K562 (cell line): ENCODE results near the gene E2F2. TPM values are rescaled to one million over a fixed set of nuclear protein-coding genes. Genes with fewer than 3 reads are reported as not detected.

Experiments
- BMI1 ChIP-seq: fragments of 150-350 bp; IDR thresholded peaks from 2 replicates; pipeline ENCODE4 v1.6.1; 2014; ENCODE audit warnings: low read length
- CC2D1A ChIP-seq: fragments of 450-650 bp; IDR thresholded peaks from 2 replicates; pipeline ENCODE4 v1.6.1; 2017; ENCODE audit warnings: mild to moderate bottlenecking
- FOXJ2 ChIP-seq: fragments of 200-800 bp; sonication (Bioruptor generic); IDR thresholded peaks from 2 replicates; pipeline ENCODE4 v1.6.1; 2016; ENCODE audit warnings: missing genetic modification characterization, missing compliant biosample characterization
- FOXJ3 ChIP-seq: sonication (generic); formaldehyde crosslinking; IDR thresholded peaks from 2 replicates; pipeline ENCODE4 v1.4.0; 2020; ENCODE audit warnings: mild to moderate bottlenecking, missing genetic modification reagents
- FOXM1 ChIP-seq, 2 experiments: fragments of 450-650 bp in 1 of 2; sonication (generic) in 1 of 2; formaldehyde crosslinking in 1 of 2; IDR thresholded peaks; 2 replicates each; pipeline versions ENCODE4 v1.6.1 to v1.9.0; 2017 to 2022; ENCODE audit warnings: low read depth in 2 of 2, mild to moderate bottlenecking in 2 of 2, missing genetic modification reagents in 1 of 2, moderate library complexity in 1 of 2
- HDGF ChIP-seq: fragments of 450-650 bp; IDR thresholded peaks from 2 replicates; pipeline ENCODE4 v1.6.1; 2016
- HIVEP1 ChIP-seq: fragments of 250-450 bp; sonication (Bioruptor Pico); IDR thresholded peaks from 2 replicates; pipeline ENCODE4 v1.4.0; 2020; ENCODE audit warnings: mild to moderate bottlenecking
- ILK ChIP-seq: fragments of 450-650 bp; IDR thresholded peaks from 2 replicates; pipeline ENCODE4 v1.6.1; 2016; ENCODE audit warnings: missing genetic modification characterization, low read depth, mild to moderate bottlenecking, missing compliant biosample characterization, moderate library complexity, borderline replicate concordance
- IRF2 ChIP-seq: sonication (generic); formaldehyde crosslinking; IDR thresholded peaks from 2 replicates; pipeline ENCODE4 v1.8.1; 2022; ENCODE audit warnings: mild to moderate bottlenecking, missing genetic modification reagents
- KDM2B ChIP-seq: fragments of 250-450 bp; sonication (Bioruptor Pico); IDR thresholded peaks from 2 replicates; pipeline ENCODE4 v1.8.0; 2021; ENCODE audit warnings: mild to moderate bottlenecking, moderate library complexity
- LEF1 ChIP-seq: fragments of 450-650 bp; IDR thresholded peaks from 2 replicates; pipeline ENCODE4 v1.6.1; 2016; ENCODE audit warnings: mild to moderate bottlenecking
- MAFK ChIP-seq: IDR thresholded peaks from 2 replicates; pipeline ENCODE4 v1.6.1; 2011; ENCODE audit warnings: low read length, improper control_type of control experiment
- OTX1 ChIP-seq: fragments of 450-650 bp; formaldehyde crosslinking; IDR thresholded peaks from 2 replicates; pipeline ENCODE4 v1.4.0; 2022; ENCODE audit warnings: mild to moderate bottlenecking
- POLR2B ChIP-seq: fragments of 450-650 bp; IDR thresholded peaks from 2 replicates; pipeline ENCODE4 v1.6.1; 2018; ENCODE audit warnings: low read depth; ENCODE audit not compliant: partially characterized antibody
- POLR2H ChIP-seq: IDR thresholded peaks from 2 replicates; pipeline ENCODE4 v1.6.1; 2016; ENCODE audit warnings: missing genetic modification characterization, low read depth, mild to moderate bottlenecking, control low read depth, missing compliant biosample characterization, moderate library complexity
- RAD21 ChIP-seq, 2 experiments: fragments of 250-450 bp in 1 of 2; fragments of 450-650 bp in 1 of 2; sonication (Bioruptor Pico) in 1 of 2; formaldehyde crosslinking in 1 of 2; IDR thresholded peaks in 1 of 2; conservative IDR thresholded peaks in 1 of 2; 2 replicates each; pipeline versions ENCODE4 v1.4.0 to v1.8.0; 2020 to 2022; ENCODE audit warnings: mild to moderate bottlenecking in 2 of 2, moderate library complexity in 1 of 2
- SIN3A ChIP-seq, 2 experiments: fragments of 150-350 bp in 1 of 2; IDR thresholded peaks; 2 replicates each; pipeline ENCODE4 v1.6.1; 2011 to 2016; ENCODE audit warnings: borderline replicate concordance in 2 of 2, low read depth in 2 of 2, low read length in 2 of 2, mild to moderate bottlenecking in 2 of 2, moderate library complexity in 2 of 2; ENCODE audit not compliant: control insufficient read depth in 1 of 2
- ZBTB17 ChIP-seq: fragments of 450-650 bp; formaldehyde crosslinking; IDR thresholded peaks from 2 replicates; pipeline ENCODE4 v1.4.0; 2020; ENCODE audit warnings: mild to moderate bottlenecking
- ZFP36 ChIP-seq: fragments of 150-350 bp; IDR thresholded peaks from 2 replicates; pipeline ENCODE4 v1.6.1; 2018; ENCODE audit warnings: low read length, low read depth; ENCODE audit not compliant: partially characterized antibody
- ZFPM2 ChIP-seq: fragments of 250-450 bp; sonication (Bioruptor Pico); IDR thresholded peaks from 2 replicates; pipeline ENCODE4 v1.5.1; 2022; ENCODE audit warnings: mild to moderate bottlenecking
- ZNF175 ChIP-seq: fragments of 200-800 bp; sonication (Bioruptor generic); IDR thresholded peaks from 2 replicates; pipeline ENCODE4 v1.6.1; 2016; ENCODE audit warnings: low read depth, mild to moderate bottlenecking, missing genetic modification characterization, missing compliant biosample characterization
- ZNF197 ChIP-seq: fragments of 200-800 bp; sonication (Bioruptor generic); IDR thresholded peaks from 2 replicates; pipeline ENCODE4 v1.6.1; 2016; ENCODE audit warnings: low read depth, missing genetic modification characterization, missing compliant biosample characterization
- ZNF224 ChIP-seq: sonication (generic); formaldehyde crosslinking; IDR thresholded peaks from 2 replicates; pipeline ENCODE4 v1.8.0; 2022; ENCODE audit warnings: mild to moderate bottlenecking, missing genetic modification reagents
- ZNF282 ChIP-seq: sonication (generic); formaldehyde crosslinking; IDR thresholded peaks from 2 replicates; pipeline ENCODE4 v1.8.1; 2023; ENCODE audit warnings: missing genetic modification reagents
- ZNF507 ChIP-seq: conservative IDR thresholded peaks from 2 replicates; pipeline ENCODE4 v1.6.1; 2017; ENCODE audit warnings: missing genetic modification characterization, missing compliant biosample characterization
- ZZZ3 ChIP-seq: fragments of 450-650 bp; IDR thresholded peaks from 2 replicates; pipeline ENCODE4 v1.6.1; 2016; ENCODE audit warnings: antibody characterized with exemption, mild to moderate bottlenecking, moderate library complexity
- polyA plus RNA-seq, 8 experiments: library from polyadenylated mRNA; depleted of rRNA in 4 of 8; stranded (reverse) in 5 of 8; unstranded in 3 of 8; fragments of >200 nt; fragmentation: Nextera tagmentation in 2 of 8; fragmentation: Illumina TruSeq in 1 of 8; extraction: Ambion mirVana in 2 of 8; extraction: Trizol in 1 of 8; gene quantifications; 2 replicates each; pipeline versions ENCODE4 v1.2.1 to v1.2.3, GENCODE V29; 2011 to 2014; ENCODE audit warnings: inconsistent platforms in 1 of 8, missing spikeins in 1 of 8
- total RNA-seq, 7 experiments: library from RNA; depleted of rRNA in 6 of 7; stranded (reverse); fragments of >200 nt in 6 of 7; fragmentation: Illumina TruSeq in 2 of 7; extraction: Trizol in 2 of 7; gene quantifications; 2 replicates each; pipeline versions ENCODE4 v1.2.1 to v1.2.3, GENCODE V29; 2011 to 2021; ENCODE audit warnings: low replicate concordance in 1 of 7
- TF ChIP-seq, protein P1 (sequence below): fragments of 450-650 bp; IDR thresholded peaks from 2 replicates; pipeline ENCODE4 v1.6.1; 2017; ENCODE audit warnings: mild to moderate bottlenecking, moderate library complexity
- TF ChIP-seq, protein P2 (sequence below): fragments of 250-450 bp; sonication (Bioruptor Pico); IDR thresholded peaks from 2 replicates; pipeline ENCODE4 v1.5.0; 2021
- TF ChIP-seq, protein P3 (sequence below): sonication (generic); formaldehyde crosslinking; IDR thresholded peaks from 2 replicates; pipeline ENCODE4 v1.9.0; 2022; ENCODE audit warnings: mild to moderate bottlenecking, missing genetic modification reagents

Gene E2F2
- total and polyA plus RNA-seq, 9 of the 15 experiments (the other 6 are each of a cell fraction or from before 2014, with no cell fraction given) = 3.1 to 25.3 (median 11.4) TPM

DNA sequence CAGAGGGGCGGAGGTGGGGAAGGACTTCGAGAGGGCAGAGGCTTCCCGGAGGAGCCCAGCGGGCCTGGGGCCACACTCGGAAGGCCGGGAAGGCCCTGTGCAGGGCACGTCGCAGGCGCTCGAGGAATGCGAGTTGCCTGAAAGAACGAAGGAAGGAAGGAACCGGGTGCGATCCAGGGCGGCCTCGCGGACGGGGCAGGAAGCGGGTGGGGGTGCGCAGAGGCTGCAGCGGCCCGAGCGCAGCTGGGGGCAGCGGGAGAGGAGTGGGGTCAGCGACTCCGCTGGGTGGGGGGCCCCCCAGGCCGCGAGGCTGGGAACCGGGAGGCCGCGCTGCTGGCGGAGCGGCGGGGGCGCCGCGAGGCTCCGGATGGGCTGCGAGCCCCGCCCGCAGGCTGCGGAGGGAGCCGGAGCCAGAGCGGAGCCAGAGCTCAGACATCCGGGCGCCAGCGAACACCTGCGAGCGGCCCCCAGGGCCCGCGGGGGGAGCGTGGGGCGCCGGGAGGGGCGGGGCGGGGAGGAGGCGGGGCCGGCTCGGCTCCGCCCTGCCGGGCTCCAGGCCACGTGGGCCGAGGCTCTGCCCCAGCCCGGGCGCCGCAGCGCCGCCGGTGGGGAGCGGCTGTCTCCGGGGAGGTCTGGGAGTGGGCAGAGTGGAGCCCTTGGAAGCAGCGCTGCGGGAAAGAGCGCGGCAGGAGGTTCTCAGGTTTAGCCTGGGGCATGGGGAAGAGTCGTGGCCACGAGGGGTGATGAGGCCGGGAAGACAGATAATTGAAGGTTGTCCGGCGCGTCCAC, 23.6 kb upstream of the E2F2 start (continued):
- TF ChIP-seq POLR2H (tag) (no peak), ZFP36 (peak; percentile 22), HDGF (0 out of 2 replicates have a peak, but pooled peaks have one; percentile 33), ZNF175 (0 out of 2 replicates have a peak, but pooled peaks have one; percentile 55), ZNF282 (CRISPR knock-in tag) (no peak), BMI1 (no peak), RAD21 (CRISPR knock-in tag; conservative IDR thresholded peaks at IDR 0.05 in 1 of 2, IDR thresholded peaks at IDR 0.05 in 1 of 2) (no peak), MAFK (no peak), OTX1 (CRISPR knock-in tag) (no peak), LEF1 (no peak), FOXJ2 (tag) (no peak), ZNF507 (tag) (no peak), HIVEP1 (CRISPR knock-in tag) (no peak), KDM2B (peak; percentile 80), ZNF197 (CRISPR knock-in tag) (no peak), IRF2 (no peak), FOXJ3 (CRISPR knock-in tag) (no peak), SIN3A (IDR thresholded peaks at IDR 0.05; ENCODE audit: borderline replicate concordance in 2 of 2, control insufficient read depth in 1 of 2, low read depth in 2 of 2, low read length in 2 of 2) (peak; percentile 44 to 84; a peak in 1 of 4 replicates), ZZZ3 (no peak), ILK (tag) (no peak), FOXM1 (IDR thresholded peaks at IDR 0.05; ENCODE audit: low read depth) (no peak), FOXM1 (CRISPR knock-in tag; IDR thresholded peaks at IDR 0.05; ENCODE audit: low read depth) (no peak; the same call in 1 of the 2 replicates), ZBTB17 (CRISPR knock-in tag) (no peak), ZNF224 (CRISPR knock-in tag) (0 out of 2 replicates have a peak, but pooled peaks have one; percentile 16), CC2D1A (no peak), POLR2B (peak; percentile 80), ZFPM2 (CRISPR knock-in tag) (no peak)
- TF ChIP-seq, protein P1, sequence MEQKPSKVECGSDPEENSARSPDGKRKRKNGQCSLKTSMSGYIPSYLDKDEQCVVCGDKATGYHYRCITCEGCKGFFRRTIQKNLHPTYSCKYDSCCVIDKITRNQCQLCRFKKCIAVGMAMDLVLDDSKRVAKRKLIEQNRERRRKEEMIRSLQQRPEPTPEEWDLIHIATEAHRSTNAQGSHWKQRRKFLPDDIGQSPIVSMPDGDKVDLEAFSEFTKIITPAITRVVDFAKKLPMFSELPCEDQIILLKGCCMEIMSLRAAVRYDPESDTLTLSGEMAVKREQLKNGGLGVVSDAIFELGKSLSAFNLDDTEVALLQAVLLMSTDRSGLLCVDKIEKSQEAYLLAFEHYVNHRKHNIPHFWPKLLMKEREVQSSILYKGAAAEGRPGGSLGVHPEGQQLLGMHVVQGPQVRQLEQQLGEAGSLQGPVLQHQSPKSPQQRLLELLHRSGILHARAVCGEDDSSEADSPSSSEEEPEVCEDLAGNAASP = no peak
- TF ChIP-seq, protein P2, sequence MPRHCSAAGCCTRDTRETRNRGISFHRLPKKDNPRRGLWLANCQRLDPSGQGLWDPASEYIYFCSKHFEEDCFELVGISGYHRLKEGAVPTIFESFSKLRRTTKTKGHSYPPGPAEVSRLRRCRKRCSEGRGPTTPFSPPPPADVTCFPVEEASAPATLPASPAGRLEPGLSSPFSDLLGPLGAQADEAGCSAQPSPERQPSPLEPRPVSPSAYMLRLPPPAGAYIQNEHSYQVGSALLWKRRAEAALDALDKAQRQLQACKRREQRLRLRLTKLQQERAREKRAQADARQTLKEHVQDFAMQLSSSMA = no peak
- TF ChIP-seq, protein P3, sequence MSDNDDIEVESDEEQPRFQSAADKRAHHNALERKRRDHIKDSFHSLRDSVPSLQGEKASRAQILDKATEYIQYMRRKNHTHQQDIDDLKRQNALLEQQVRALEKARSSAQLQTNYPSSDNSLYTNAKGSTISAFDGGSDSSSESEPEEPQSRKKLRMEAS (CRISPR knock-in tag) = peak; percentile 49; the same call in 1 of the 2 replicates
